Esophagus muscularis mucosa (tissue), 3 donors: ENCODE data around the gene RAB33A.

Experiments used
- POLR2AphosphoS5 ChIP-seq, 2 donors: sonication (generic); formaldehyde crosslinking; IDR thresholded peaks; one replicate each; pipeline ENCODE4 v1.6.1; 2017; ENCODE audit warnings: antibody characterized with exemption in 2 of 2
- TF ChIP-seq, protein P1 (sequence below), 3 experiments: fragments of 200-600 bp in 2 of 3; fragments of 450-650 bp in 1 of 3; sonication (generic) in 2 of 3; IDR thresholded peaks; one replicate each; pipeline ENCODE4 v1.5.1; 2017 to 2019; ENCODE audit warnings: antibody characterized with exemption in 3 of 3, mild to moderate bottlenecking in 2 of 3, moderate library complexity in 1 of 3

- TF ChIP-seq, protein P1, sequence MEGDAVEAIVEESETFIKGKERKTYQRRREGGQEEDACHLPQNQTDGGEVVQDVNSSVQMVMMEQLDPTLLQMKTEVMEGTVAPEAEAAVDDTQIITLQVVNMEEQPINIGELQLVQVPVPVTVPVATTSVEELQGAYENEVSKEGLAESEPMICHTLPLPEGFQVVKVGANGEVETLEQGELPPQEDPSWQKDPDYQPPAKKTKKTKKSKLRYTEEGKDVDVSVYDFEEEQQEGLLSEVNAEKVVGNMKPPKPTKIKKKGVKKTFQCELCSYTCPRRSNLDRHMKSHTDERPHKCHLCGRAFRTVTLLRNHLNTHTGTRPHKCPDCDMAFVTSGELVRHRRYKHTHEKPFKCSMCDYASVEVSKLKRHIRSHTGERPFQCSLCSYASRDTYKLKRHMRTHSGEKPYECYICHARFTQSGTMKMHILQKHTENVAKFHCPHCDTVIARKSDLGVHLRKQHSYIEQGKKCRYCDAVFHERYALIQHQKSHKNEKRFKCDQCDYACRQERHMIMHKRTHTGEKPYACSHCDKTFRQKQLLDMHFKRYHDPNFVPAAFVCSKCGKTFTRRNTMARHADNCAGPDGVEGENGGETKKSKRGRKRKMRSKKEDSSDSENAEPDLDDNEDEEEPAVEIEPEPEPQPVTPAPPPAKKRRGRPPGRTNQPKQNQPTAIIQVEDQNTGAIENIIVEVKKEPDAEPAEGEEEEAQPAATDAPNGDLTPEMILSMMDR (IDR thresholded peaks at IDR 0.05): no peak
- TF ChIP-seq POLR2AphosphoS5 (IDR thresholded peaks at IDR 0.05): no peak
These were observed 19.0 kb downstream of the RAB33A start for GRCh38 chrX:130190801-130191200.
